OCI-LY1 (cell line): ENCODE measurements around the gene ACTC1.

ENCODE experiments used
- CTCF ChIP-seq: fragments of 200-600 bp; sonication (generic), shearing (Covaris generic); IDR thresholded peaks from 2 replicates; pipeline ENCODE4 v1.5.1; 2017; ENCODE audit warnings: mild to moderate bottlenecking, antibody characterized with exemption, low read length, moderate library complexity, mixed read lengths
- EZH2 ChIP-seq: fragments of 200-600 bp; sonication (generic), shearing (Covaris generic); IDR thresholded peaks from 2 replicates; pipeline ENCODE4 v1.8.0; 2017; ENCODE audit warnings: borderline replicate concordance, mixed run types, mild to moderate bottlenecking, antibody characterized with exemption, low read length, moderate library complexity, mixed read lengths

GRCh38 chr15:34790121-34790520 is 5.2 kb downstream of the ACTC1 start:
- no peak for TF ChIP-seq CTCF
- no peak for TF ChIP-seq EZH2
